ENCODE results near the gene CLEC16A.

DNA sequence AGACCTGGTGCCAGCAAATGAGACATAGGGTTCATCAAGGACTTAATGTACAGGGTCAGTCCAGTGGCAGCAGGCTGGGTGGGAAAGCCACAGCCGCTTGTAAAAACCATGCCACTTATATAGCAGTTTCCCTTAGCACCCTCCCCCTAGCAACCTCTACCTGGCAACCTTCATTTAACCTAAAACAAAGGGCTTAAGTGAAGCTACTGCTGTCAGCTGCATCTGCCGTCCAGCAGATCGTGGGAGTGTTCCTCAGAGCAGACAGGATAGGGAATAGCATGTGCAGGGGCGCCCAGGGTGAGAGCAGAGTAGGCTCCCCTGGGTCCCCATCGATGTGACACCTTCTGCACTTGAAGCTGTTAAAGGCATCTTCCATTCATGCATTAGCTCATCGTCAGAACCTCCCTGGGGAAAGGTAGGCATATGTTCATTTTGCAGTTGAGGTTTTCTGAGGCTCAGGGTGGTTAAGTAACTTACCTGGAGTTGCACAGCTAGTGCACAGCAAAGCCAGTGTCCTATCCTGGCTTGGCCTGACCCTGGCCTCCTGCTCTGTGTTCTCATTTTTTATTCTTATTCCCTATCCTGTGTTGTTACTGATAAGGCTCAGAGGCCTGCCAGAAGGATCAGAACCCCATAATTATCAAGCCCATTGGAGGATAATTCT lies 199.1 kb downstream of the CLEC16A start:
- TF ChIP-seq POLR2A (IDR thresholded peaks at IDR 0.05), result no peak
- TF ChIP-seq, protein P1, sequence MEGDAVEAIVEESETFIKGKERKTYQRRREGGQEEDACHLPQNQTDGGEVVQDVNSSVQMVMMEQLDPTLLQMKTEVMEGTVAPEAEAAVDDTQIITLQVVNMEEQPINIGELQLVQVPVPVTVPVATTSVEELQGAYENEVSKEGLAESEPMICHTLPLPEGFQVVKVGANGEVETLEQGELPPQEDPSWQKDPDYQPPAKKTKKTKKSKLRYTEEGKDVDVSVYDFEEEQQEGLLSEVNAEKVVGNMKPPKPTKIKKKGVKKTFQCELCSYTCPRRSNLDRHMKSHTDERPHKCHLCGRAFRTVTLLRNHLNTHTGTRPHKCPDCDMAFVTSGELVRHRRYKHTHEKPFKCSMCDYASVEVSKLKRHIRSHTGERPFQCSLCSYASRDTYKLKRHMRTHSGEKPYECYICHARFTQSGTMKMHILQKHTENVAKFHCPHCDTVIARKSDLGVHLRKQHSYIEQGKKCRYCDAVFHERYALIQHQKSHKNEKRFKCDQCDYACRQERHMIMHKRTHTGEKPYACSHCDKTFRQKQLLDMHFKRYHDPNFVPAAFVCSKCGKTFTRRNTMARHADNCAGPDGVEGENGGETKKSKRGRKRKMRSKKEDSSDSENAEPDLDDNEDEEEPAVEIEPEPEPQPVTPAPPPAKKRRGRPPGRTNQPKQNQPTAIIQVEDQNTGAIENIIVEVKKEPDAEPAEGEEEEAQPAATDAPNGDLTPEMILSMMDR (IDR thresholded peaks at IDR 0.05), result no peak

Data from thyroid gland (tissue), 4 donors.